ENCODE data around the gene SNF8. TPM values are rescaled to one million over a fixed set of nuclear protein-coding genes. Genes with fewer than 3 reads are reported as not detected.

The SNF8 gene
- total RNA-seq, 1 donor from 2014 or later: 148 TPM

GRCh38 chr17:48894886-48895285 is 49.8 kb downstream of the SNF8 start:
- H3K4me3 Mint-ChIP-seq: no peak overlapping the region
- H3K4me1 Mint-ChIP-seq (ENCODE audit: low read depth): peaks cover 31% of the 10 kb centered on the region
- H3K27me3 Mint-ChIP-seq (ENCODE audit: insufficient read depth): no peaks in the 10 kb centered on the region
- no peak for DNase-seq (ENCODE audit: low spot score)
- no peaks in the 10 kb centered on the region for H3K9me3 Mint-ChIP-seq
- no peak overlapping the region for H3K27ac Mint-ChIP-seq
- H3K36me3 Mint-ChIP-seq (ENCODE audit: low read depth): peaks cover 23% of the 10 kb centered on the region
- intact Hi-C loops (cut with micrococcal nuclease): loop anchor here (5.0 kb wide), 1 partner anchor 953 kb away; the partner anchor contains the start of gene PNPO

GRCh38 chr17:48893646-48894508 is 50.8 kb downstream of the SNF8 start:
- intact Hi-C loops (cut with micrococcal nuclease): loop anchor here (1.0 to 5.0 kb wide), 3 partner anchors 138 to 952 kb away; partner anchors contain the start of gene PNPO
- H3K27me3 Mint-ChIP-seq (ENCODE audit: insufficient read depth): no peaks in the 10 kb centered on the region
- H3K9me3 Mint-ChIP-seq: no peaks in the 10 kb centered on the region
- peak overlapping the region; percentile 95 for H3K27ac Mint-ChIP-seq
- no peak for DNase-seq (ENCODE audit: low spot score)
- peaks cover 23% of the 10 kb centered on the region for H3K36me3 Mint-ChIP-seq (ENCODE audit: low read depth)
- peaks cover 31% of the 10 kb centered on the region for H3K4me1 Mint-ChIP-seq (ENCODE audit: low read depth)
- H3K4me3 Mint-ChIP-seq: peak overlapping the region; percentile 97

- H3K4me1 Mint-ChIP-seq (ENCODE audit: low read depth): peaks cover 31% of the 10 kb centered on the region
- peaks cover 23% of the 10 kb centered on the region for H3K36me3 Mint-ChIP-seq (ENCODE audit: low read depth)
- intact Hi-C loops (cut with micrococcal nuclease): loop anchor here (1.0 to 5.0 kb wide), 9 partner anchors 15 to 951 kb away; partner anchors contain the start of genes CALCOCO2, PNPO, SNF8 and UBE2Z
- H3K4me3 Mint-ChIP-seq: peak overlapping the region; percentile 97
- DNase-seq (ENCODE audit: low spot score): no peak
- H3K27me3 Mint-ChIP-seq (ENCODE audit: insufficient read depth): no peaks in the 10 kb centered on the region
- no peaks in the 10 kb centered on the region for H3K9me3 Mint-ChIP-seq
- peak overlapping the region; percentile 95 for H3K27ac Mint-ChIP-seq
These were observed 51.5 kb downstream of the SNF8 start for GRCh38 chr17:48892940-48893645.

GRCh38 chr17:48890086-48890485 is 54.6 kb downstream of the SNF8 start:
- H3K27ac Mint-ChIP-seq: no peak overlapping the region
- intact Hi-C loops (cut with micrococcal nuclease): loop anchor here (5.0 kb wide), 1 partner anchor 948 kb away; the partner anchor contains the start of gene PNPO
- H3K36me3 Mint-ChIP-seq (ENCODE audit: low read depth): peaks cover 7% of the 10 kb centered on the region
- H3K4me3 Mint-ChIP-seq: no peak overlapping the region
- no peak for DNase-seq (ENCODE audit: low spot score)
- peaks cover 24% of the 10 kb centered on the region for H3K4me1 Mint-ChIP-seq (ENCODE audit: low read depth)
- no peaks in the 10 kb centered on the region for H3K27me3 Mint-ChIP-seq (ENCODE audit: insufficient read depth)
- H3K9me3 Mint-ChIP-seq: no peaks in the 10 kb centered on the region

- intact Hi-C loops (cut with micrococcal nuclease): no loop called here
- Mint-ChIP-seq H3K27me3 (ENCODE audit: insufficient read depth) (no peaks in the 10 kb centered on the region), H3K27ac (no peak overlapping the region), H3K4me1 (ENCODE audit: low read depth) (peaks cover 21% of the 10 kb centered on the region), H3K36me3 (ENCODE audit: low read depth) (no peaks in the 10 kb centered on the region), H3K4me3 (no peak overlapping the region), H3K9me3 (no peaks in the 10 kb centered on the region)
- no peak for DNase-seq (ENCODE audit: low spot score)
These were observed 61.5 kb downstream of the SNF8 start for GRCh38 chr17:48883171-48883570.

GRCh38 chr17:48882272-48882671 is 62.4 kb downstream of the SNF8 start:
- no peak for DNase-seq (ENCODE audit: low spot score)
- H3K27me3 Mint-ChIP-seq (ENCODE audit: insufficient read depth): no peaks in the 10 kb centered on the region
- H3K27ac Mint-ChIP-seq: no peak overlapping the region
- no peaks in the 10 kb centered on the region for H3K36me3 Mint-ChIP-seq (ENCODE audit: low read depth)
- no peak overlapping the region for H3K4me3 Mint-ChIP-seq
- intact Hi-C loops (cut with micrococcal nuclease): no loop called here
- peaks cover 21% of the 10 kb centered on the region for H3K4me1 Mint-ChIP-seq (ENCODE audit: low read depth)
- H3K9me3 Mint-ChIP-seq: no peaks in the 10 kb centered on the region

Other genes starting within 250 kb of the SNF8 start
- gene PRAC1, start 222.3 kb downstream of the SNF8 start, total RNA-seq: not detected in 2 replicates
- not detected in 2 replicates for gene PRAC2, start 221.7 kb downstream of the SNF8 start, total RNA-seq
- gene HOXB13, start 216.1 kb downstream of the SNF8 start, total RNA-seq: not detected in 2 replicates
- gene TTLL6, start 127.6 kb downstream of the SNF8 start, total RNA-seq: not detected in 2 replicates
- 50.3 and 57.9 TPM in 2 replicates for gene CALCOCO2, start 113.8 kb downstream of the SNF8 start, total RNA-seq
- gene ATP5MC1, start 52.1 kb downstream of the SNF8 start, total RNA-seq: 149 and 155 TPM in 2 replicates
- 88.8 and 91.5 TPM in 2 replicates for gene UBE2Z, start 36.4 kb downstream of the SNF8 start, total RNA-seq
- not detected in 2 replicates for gene GIP, start 23.8 kb upstream of the SNF8 start, total RNA-seq
- not detected in 2 replicates for gene IGF2BP1, start 52.5 kb upstream of the SNF8 start, total RNA-seq
- gene B4GALNT2, start 187.9 kb upstream of the SNF8 start, total RNA-seq: 0.03 and 0.05 TPM in 2 replicates

All from activated T-helper 1 cell treated with anti-CD3 and anti-CD28 coated beads, Interleukin-12 subunit alpha, Interleukin-12 subunit beta, Interleukin-2, Interleukin-4 antibody, amounts not matched to agents 30 ng/mL and 10 ng/mL and 1 ng/mL, durations not matched to agents 14 hours and 24 hours and 36 hours (primary cell).